Measurements from ENCODE around the gene CLASRP.

The CLASRP gene

GRCh38 chr19:45079911-45080370, 41.1 kb downstream of the CLASRP start:
- DNase-seq (ENCODE audit: low read depth), result no peak

- DNase-seq (ENCODE audit: low read depth), result no peak
Observed at GRCh38 chr19:45082170-45082569, 43.3 kb downstream of the CLASRP start.

DNA sequence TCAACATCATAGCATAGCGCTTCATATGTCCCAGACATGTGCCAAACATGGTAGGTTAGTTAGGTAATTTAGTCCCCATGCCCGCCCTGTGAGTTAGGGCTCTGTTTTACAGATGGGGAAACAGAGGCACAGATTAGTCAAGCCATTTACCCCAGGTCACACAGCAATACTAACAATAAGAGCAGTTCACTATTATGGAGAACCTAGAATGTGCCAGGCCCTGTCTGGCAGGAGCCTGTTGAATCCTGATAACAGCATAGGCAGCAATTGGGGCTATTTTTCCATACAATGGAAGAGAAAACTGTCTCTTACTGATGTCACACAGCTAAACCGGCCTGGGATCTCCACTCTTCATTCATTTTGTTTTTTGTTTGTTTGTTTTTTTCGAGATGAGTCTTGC, 47.6 kb downstream of the CLASRP start:
- no peak for DNase-seq (ENCODE audit: low read depth)

GRCh38 chr19:45087531-45087930, 48.7 kb downstream of the CLASRP start:
- DNase-seq (ENCODE audit: low read depth), result no peak

DNA sequence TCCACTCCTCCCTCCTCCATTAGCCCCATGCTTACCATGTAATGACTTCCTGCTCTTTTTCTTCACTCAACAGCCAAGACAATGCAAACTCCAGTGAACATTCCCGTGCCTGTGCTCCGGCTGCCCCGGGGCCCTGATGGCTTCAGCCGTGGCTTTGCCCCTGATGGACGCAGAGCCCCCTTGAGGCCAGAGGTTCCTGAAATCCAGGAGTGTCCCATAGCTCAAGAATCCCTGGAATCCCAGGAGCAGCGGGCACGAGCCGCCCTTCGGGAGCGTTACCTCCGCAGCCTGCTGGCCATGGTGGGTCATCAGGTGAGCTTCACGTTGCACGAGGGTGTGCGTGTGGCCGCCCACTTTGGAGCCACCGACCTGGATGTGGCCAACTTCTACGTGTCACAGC, 51.2 kb downstream of the CLASRP start:
- DNase-seq (ENCODE audit: low read depth), result no peak

- DNase-seq (ENCODE audit: low read depth), result no peak
Observed at GRCh38 chr19:45090606-45091005, 51.8 kb downstream of the CLASRP start.

DNA sequence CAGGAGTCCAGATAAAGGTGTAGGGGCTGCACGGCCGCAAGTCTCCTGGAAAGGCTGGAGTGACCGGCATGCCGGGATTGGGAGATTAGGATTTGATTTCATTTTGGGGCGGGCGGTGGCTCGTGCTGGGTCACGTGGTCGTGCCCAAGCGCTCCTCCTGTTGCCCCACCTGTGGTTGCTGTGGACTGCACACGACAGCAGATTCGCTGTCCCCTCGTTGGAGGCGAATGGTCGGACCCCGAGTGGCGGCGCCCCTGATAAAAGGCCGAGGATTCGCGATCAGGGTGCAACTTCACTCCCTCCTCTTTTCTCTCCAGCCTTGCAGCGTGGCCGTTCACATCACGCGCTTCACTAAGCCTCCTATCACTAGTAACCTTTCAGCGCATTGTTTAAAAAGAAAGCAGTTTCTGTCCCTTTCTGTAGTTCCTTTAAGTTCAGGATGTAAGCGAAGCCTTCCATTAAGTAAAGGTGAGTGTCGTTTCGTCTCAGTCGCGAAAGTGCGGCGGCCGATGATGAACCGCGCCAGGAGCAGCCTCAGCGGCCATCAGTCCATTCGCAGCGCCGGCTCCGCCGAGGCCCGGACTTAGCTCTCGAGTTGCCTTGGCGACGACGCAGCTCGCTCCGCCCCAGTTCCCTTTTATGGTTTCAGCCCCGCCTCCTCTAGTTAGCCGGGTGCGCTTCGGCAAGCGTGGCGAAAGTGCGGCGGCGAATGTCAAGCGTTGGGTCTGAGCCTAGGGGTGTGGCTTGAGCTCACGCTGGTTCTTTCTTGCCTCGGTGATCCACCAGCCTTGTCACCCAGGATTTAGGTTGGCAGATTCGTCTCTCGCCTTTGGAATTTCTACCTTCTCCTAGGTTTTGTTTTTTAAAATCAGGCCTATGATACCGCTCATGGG, 52.4 kb downstream of the CLASRP start:
- DNase-seq (ENCODE audit: low read depth), result peak; percentile 95

DNA sequence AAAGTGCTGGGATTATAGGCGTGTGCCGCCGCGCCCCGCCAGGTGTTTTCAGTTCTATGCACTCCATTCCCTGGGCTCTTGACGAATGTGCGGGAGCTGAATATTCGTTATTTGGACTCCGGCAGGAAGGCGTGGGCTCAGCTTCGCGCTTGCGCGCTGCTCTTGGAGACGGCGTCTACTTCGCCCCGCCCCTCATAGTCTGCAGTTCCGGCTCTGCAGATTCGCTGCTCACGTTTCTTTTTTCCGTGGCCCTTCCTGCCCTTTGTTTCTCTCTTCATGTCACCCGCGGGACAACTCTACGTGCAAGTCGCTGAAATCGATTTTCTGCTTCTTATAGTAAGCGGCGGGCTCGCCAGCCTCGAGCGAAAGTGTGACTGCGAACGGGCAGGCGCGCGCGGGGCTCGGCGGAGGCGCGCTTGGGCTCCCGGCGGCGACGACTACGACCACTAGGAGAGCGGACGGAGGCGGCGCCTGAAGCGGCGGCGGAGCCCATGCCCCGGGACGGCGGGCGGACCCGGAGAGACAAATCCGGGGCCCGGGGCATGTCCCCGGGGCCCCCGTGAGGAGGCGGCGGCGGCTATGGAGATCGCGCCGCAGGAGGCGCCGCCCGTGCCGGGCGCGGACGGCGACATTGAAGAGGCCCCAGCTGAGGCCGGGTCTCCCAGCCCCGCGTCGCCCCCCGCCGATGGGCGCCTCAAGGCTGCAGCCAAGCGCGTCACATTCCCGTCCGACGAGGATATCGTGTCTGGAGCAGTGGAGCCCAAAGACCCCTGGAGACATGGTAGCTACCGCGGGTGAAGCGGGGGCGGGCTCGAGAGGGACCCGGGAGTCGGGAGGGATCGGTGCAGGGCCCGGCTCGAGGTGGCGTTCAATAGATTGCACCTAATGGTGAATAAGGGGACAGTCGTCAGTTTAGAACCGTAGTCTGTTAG, 54.2 kb downstream of the CLASRP start, which contains the start of gene PPP1R37:
Gene PPP1R37, plus strand, starts transcription at position 433 of the 932 bp plus-strand sequence. Its CDS starts 147 bp downstream, at position 580.
- DNase-seq (ENCODE audit: low read depth), result peak; percentile 89

DNA sequence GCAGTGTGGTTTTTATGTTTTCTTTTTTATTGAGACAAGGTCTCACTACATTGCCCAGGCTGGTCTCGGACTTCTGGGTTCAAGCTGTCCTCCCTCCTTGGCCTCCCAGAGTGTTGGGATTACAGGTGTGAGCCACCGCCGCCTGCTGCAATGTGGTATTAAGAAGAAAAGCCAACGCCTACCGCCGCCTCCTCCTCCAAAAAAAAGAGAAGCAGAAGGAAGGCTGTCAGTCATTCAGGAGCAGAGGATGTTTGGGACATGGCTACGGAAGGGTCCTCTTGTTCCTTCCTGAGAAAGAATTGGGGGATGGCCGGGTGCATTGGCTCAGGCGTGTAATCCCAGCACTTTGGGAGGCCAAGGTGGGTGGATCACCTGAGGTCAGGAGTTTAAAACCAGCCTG, 55.3 kb downstream of the CLASRP start:
- DNase-seq (ENCODE audit: low read depth), result no peak

DNA sequence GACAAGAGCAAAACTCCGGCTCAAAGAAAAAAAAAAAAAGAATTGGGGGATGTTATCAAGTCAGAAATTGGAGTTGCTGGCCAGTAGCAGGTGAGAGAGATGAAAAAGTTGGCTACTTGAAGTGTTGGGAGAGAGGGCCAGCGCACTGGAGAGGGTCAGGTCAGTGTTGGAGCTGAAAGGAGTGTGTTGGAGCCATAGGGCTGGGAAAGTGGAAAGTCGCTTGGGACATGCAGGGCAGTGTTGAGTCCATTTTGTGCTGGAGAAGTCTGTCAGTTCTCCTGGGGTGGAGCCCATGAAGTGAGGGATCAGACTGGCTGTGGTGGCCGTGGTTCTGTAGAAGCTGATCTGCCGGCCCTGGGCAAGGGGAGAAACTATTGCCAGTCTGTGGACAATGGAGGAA, 55.9 kb downstream of the CLASRP start:
- DNase-seq (ENCODE audit: low read depth), result no peak

- no peak for DNase-seq (ENCODE audit: low read depth)
Observed at GRCh38 chr19:45095496-45096413, 56.9 kb downstream of the CLASRP start.

- no peak for DNase-seq (ENCODE audit: low read depth)
Observed at GRCh38 chr19:45096700-45097099, 57.9 kb downstream of the CLASRP start.

- no peak for DNase-seq (ENCODE audit: low read depth)
Observed at GRCh38 chr19:45097450-45097775, 58.6 kb downstream of the CLASRP start.

- DNase-seq (ENCODE audit: low read depth), result no peak
Observed at GRCh38 chr19:45097776-45098520, 59.1 kb downstream of the CLASRP start.

- no peak for DNase-seq (ENCODE audit: low read depth)
Observed at GRCh38 chr19:45098521-45099466, 59.9 kb downstream of the CLASRP start.

DNA sequence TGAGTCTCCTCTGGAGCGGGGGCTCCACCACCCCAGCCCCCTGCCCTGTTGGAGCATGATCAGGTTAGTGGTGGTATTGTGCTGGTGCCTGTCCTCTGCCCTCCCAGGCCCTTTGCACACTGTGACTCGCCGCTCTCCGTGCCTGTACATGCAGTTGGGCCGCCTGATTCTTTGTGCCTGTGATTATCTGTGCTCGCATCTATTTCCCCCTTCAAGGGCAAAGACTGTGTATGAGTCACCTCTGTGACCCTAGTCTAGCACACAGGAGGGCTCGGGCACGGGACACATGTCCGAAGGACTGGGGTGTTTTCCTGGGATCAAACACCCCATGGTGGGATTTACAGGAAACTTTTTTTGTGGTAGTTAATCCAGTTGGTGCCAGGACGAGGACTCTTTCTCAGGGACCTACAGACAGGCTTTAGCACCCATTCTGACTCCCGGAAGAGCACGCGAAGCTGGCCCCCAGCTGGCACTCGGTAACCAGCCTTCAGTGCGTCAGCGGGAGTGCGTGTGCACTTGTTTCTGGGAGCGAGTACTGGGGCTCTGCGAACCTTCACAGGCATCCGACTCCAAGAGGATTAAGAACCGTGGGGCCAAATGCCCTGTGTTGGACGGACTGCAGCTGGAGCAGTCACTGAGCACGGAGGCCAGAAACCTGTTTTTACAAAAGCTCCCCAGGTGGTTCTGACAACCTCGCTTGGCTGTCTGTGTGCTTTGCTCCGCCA, 60.8 kb downstream of the CLASRP start:
- no peak for DNase-seq (ENCODE audit: low read depth)

DNA sequence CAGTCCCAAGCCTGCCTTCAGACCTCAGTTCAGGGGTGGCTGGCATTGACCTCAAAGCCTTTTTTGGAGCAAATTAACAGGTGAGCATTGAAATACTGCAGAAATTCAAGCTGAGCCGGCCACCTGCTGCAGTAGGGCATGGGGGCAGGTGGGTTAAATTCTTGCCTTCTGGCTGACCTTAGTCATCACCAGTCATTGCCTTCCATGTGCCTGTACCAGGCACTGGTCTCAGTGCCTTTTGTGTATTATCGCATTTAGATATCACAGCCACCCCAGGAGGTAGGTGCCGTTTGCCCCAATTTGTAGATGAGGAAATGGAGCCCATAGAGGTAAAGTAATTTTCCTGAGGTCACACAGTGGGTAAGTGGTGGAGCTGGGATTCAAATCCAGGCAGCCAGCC, 61.4 kb downstream of the CLASRP start:
- no peak for DNase-seq (ENCODE audit: low read depth)

DNA sequence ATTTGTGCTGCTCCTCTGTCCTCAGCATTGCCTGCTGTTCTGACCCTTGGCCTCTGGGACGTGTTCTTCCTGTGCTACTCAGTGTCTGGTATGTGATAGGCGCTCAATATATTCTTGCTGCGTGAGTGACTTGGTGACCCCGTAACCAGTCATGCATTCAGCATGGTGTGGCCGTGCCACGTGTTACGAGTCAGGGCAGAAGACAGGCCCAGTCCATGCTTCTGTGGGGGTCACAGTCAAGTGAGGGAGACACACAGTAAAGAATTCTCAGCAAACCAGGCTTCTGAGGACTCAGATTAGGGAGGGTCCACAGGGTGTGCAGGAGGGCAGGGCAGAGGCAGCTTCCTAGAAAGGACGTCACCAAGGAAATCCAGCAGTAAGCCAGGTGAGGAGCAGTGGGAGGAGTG, 62.0 kb downstream of the CLASRP start:
- no peak for DNase-seq (ENCODE audit: low read depth)

GRCh38 chr19:45101806-45102205, 63.0 kb downstream of the CLASRP start:
- no peak for DNase-seq (ENCODE audit: low read depth)

All from activated T-cell treated with anti-CD3 and anti-CD28 coated beads for 48 hours (primary cell).